Measurements from ENCODE around the gene TK1.
"Not testable (repeated sequence)": the region's sequence is repeated elsewhere in the genome, so short reads cannot be mapped to it uniquely, and the experiment has no call there.

The TK1 gene

GRCh38 chr17:78176548-78177025 is 10.3 kb downstream of the TK1 start:
- no peak for DNase-seq (ENCODE audit: low read depth)

- DNase-seq (ENCODE audit: low read depth), result no peak
These were observed 11.2 kb downstream of the TK1 start for GRCh38 chr17:78175643-78175981.

DNA sequence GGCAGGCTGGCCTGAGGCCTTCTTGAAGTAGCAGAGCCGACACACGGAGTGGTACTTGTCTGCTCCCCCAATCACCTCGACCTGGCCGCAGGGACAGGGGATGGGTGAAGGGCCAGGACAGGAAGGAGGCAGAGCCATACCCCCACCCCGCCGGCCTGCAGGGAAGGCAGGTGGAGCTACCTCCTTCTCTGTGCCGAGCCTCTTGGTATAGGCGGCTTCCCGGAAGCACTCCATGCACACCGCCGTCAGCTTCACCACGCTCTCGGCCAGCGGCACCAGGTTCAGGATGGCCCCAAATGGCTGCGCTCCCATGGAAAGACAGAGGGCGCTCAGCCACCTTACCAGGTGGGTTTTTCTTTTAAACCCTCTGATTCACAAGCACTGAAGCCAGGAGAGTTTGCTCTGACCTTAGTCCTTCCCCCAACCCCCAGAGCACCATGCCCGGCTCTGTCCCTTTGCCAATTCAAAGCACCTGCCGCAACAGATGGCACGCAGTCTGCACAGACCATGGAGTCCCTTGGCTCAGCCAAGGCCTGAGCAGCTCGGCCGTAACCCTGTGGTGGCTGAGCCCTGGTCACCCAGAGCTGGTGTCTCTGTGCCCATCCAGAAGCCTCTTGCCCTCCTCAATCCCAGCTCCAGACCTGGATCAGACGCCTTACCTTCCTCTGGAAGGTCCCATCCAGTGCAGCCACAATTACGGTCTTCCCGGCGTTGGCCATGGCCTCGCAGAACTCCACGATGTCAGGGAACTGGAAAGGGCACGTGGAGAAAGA is 11.8 kb downstream of the TK1 start:
- DNase-seq (ENCODE audit: low read depth), result no peak

DNA sequence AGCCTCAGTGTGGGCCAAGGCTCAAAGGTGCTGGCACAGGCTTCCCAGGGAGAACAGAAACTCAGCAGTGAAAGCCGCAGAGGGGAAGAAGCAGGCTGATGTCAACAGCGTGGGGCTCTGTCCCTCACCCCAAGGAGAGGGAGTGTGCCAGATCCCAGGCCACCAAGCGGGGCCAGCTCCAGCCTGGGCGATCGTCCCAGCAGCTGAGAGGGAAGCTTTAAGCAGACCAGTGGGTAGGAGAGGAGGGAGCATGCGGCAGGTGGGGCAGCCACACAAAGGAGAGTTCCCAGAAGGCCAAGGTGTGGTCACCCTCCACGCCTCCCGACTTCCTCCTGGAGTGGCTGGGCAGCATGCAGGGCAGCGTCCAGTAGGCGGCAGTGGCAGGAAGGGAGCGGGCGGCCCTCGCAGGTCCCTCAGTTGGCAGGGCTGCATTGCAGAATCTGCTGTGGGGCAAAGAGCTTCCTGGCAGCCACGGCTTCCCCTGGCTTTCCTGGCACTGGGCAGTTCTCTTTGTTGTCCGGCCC is 12.4 kb downstream of the TK1 start:
- DNase-seq (ENCODE audit: low read depth), result no peak

GRCh38 chr17:78173097-78173715 is 13.6 kb downstream of the TK1 start:
- no peak for DNase-seq (ENCODE audit: low read depth)

DNA sequence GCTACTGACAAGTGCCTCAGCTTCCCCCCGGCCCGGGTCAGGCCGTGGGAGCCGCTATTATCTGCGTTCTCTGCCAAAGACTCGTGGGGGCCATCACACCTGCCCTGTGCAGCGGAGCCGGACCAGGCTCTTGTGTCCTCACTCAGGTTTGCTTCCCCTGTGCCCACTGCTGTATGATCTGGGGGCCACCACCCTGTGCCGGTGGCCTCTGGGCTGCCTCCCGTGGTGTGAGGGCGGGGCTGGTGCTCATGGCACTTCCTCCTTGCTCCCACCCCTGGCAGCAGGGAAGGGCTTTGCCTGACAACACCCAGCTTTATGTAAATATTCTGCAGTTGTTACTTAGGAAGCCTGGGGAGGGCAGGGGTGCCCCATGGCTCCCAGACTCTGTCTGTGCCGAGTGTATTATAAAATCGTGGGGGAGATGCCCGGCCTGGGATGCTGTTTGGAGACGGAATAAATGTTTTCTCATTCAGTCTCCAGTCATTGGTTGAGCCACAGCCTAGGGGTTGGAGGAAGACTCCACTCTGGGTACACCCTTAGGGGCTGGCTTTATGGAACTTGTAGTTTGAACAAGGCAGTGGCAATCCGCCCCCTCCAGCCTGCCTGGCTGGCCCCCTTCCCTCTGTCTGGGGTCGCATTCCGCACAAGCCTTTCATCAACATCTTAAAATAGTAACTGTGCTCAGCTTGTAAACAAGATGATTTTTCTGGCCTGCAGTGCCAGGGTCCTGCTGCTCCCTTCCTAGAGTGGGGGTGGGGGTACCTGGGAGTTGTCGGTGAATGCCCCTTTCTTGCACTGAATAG is 14.4 kb downstream of the TK1 start:
- DNase-seq (ENCODE audit: low read depth), result no peak

GRCh38 chr17:78171591-78172248 is 15.1 kb downstream of the TK1 start:
- not testable (repeated sequence) for DNase-seq (ENCODE audit: low read depth)

DNA sequence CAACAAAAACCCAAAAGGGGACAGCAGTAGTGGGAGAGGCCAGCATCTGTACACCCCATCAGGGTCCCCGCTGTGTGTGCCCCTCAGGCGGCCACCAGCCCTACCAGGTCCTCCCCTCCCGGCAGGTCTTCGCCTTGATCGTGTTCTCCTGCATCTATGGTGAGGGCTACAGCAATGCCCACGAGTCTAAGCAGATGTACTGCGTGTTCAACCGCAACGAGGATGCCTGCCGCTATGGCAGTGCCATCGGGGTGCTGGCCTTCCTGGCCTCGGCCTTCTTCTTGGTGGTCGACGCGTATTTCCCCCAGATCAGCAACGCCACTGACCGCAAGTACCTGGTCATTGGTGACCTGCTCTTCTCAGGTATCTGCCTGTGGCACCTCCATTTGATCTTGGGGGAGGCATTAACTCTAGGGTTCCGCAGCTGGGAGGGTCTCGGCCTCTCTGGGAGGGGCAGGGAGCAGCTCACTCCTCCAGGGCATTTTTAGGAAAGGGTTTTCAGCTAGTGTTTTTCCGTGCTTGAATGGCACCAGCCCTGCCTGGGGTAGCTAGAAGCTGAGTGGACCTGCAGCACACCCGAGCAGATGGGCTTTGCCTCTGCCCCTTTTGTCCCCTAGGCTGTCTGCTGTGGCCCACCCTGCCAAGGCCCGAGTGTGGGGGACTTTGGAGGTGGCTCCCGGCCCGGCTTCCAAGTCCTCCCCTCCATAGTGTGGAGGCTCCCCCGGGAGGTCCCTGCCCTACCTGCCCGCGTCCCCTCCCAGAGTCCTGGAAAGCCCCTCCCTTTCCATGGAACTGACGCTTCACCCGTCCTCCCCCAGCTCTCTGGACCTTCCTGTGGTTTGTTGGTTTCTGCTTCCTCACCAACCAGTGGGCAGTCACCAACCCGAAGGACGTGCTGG is 15.9 kb downstream of the TK1 start:
- no peak for DNase-seq (ENCODE audit: low read depth)

- no peak for DNase-seq (ENCODE audit: low read depth)
These were observed 17.7 kb downstream of the TK1 start for GRCh38 chr17:78168903-78169793.

DNA sequence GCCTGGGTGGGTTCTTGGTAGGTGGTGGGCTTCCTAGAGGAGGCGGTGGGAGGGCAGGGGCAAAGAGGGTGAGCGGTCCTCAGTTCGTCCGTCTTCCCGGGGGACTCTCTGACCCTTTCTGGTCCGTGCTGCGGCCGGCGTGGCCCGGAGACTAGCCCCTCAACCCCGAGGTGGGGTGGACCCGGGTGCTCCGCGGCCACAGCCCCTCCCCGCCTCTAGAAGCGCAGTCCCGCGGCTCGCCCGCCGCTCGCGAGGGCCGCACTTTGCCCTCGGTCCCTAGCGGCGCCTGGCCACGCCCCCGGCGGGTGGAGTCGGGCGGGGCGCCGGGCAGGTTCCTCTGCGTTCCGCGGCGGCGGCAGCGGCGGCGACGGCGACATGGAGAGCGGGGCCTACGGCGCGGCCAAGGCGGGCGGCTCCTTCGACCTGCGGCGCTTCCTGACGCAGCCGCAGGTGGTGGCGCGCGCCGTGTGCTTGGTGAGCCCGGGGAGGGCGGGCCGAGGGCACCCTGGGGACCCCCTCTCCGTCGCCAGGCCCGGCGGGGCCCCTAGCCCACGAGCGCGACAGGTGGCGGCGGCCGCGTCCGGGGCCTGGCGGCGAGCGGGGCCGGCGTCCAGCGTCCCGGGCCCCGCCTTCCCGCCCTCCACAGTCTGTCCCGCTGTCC is 18.5 kb downstream of the TK1 start, which contains the start of gene SYNGR2:
SYNGR2 (plus strand) TSS at position 340 of the 661 bp plus-strand sequence; CDS start at position 376, 36 bp downstream.
- DNase-seq (ENCODE audit: low read depth), result peak; percentile 65

- no peak for DNase-seq (ENCODE audit: low read depth)
These were observed 20.4 kb downstream of the TK1 start for GRCh38 chr17:78166416-78166815.

- DNase-seq (ENCODE audit: low read depth), result no peak
These were observed 21.9 kb downstream of the TK1 start for GRCh38 chr17:78164748-78165607.

DNA sequence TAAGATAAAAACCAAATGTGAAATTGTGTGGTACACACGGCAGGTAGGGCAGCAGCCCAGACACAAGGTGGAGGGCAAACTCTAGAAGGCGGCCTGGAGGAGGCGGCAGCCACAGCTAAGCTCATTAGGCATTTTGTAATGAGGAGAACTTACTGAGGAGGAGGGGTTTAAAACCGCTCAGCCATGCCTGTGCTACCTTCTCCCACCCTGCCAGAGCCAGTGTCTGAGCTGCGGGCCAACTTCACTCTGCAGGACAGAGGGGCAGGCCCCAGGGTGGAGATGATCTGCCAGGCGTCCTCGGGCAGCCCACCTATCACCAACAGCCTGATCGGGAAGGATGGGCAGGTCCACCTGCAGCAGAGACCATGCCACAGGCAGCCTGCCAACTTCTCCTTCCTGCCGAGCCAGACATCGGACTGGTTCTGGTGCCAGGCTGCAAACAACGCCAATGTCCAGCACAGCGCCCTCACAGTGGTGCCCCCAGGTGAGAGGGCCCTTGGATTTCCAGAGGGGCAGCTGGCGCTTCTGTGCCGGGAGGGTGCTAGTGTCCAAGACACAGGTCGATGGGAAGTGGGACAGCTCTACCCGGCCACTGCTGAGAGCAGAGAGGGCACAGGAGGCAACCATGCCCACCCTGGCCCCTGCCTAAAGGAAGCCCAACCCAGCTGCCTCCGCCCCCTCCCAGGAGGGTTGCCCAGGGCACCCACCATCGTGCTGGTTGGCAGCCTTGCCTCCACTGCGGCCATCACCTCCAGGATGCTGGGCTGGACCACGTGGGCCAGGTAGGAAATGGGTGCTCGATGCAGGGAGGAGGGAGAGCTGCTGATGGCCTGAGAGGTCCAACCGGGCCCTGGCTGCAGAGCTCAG is 22.7 kb downstream of the TK1 start:
- DNase-seq (ENCODE audit: low read depth), result no peak

DNA sequence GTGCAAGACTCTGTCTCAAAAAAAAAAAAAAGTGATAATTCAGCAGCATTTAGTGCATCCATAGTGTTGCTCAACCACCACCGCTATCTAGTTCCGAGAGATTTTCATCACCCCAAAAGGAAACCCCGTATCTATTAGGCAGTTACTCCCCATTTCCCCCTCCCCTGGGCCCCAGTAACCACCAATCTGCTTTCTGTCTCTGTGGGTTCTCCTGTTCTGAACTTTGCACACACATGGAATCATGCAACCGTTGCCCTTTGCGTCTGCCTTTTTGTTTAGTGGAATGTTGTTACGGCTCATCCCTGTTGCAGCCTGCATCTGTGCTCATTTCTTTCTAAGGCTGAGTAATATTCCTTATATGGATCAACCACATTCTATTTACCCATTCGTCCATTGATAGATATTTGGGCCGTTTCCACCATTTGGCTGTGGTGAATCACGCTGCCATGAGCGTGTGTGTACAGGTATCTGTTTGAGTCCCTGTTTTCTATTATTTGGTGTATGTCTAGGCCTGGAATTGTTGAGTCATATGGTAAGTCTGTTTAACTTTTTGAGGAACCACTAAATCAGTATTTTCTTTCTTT is 27.2 kb downstream of the TK1 start:
- no peak for DNase-seq (ENCODE audit: low read depth)

DNA sequence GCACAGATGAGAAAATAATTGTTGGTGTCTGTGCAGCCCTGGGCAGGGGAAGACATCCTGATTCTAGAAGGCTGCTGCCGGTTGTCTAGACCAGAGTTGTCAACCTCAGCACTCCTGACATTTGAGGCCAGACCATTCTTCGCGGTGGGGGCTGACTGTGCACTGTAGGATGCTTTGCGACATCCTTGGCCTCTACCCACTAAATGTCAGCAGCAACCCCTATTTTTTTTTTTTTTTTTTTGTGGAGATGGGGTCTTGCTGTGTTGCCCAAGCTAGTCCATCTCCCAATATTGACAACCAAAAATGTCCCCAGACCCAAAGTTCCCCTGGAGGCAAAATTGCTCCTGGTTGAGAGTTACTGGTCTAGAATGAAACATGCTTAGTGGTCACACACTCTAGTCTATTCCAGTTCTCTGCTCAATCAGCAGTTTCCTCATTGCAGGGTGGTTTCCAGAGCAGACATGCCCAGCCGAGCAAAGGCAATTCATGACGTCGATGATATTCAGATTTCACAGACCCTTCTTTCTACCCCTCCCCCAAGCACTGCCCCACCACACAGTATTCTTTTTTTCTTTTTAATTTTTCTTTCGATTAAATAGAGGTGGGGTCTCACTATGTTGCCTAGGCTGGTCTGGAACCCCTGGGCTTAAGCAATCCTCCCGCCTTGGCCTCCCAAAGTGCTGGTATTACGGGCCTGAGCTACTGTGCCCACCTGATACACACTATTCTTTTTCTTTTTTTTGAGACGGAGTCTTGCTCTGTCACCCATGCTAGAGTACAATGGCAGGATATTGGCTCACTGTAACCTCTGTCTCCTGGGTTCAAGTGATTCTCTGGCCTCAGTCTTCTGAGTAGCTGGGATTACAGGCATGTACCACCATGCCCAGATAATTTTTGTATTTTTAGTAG is 31.7 kb downstream of the TK1 start:
- DNase-seq (ENCODE audit: low read depth), result no peak

DNA sequence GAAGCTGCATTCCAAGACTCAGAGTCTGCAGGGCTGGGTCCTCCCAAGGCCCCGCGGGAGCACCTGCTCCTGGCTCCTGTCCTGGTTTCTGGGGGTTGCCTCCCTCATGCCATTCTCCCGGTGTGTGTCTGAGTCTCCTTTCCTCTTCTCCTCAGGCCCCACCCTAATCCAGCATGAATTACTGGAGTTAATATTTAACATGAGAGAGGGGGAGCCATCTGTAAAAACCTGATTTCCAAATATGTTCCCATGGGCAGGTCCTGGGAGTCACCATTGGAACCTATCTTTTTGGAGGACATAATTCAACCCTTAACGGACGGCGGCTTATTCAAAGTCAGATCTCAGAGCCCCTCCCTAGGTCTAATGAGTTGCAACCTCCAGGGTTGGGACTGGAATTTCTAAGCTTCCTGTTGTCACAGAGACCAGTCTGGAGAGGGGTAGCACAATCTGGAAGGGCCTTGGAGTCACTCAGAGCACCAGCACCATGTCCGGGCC is 35.3 kb downstream of the TK1 start:
- DNase-seq (ENCODE audit: low read depth), result no peak
